Stimulated activated CD4-positive, alpha-beta T cell treated with anti-CD3 and anti-CD28 coated beads, Interleukin-1b, Interleukin-23, amount 100 ng/mL, for 48 hours (primary cell): ENCODE measurements around the gene SECISBP2L.

Experiments used
- DNase-seq: peaks from one replicate; pipeline ENCODE4 v3.0.0-alpha.2; 2020

SECISBP2L gene

DNA sequence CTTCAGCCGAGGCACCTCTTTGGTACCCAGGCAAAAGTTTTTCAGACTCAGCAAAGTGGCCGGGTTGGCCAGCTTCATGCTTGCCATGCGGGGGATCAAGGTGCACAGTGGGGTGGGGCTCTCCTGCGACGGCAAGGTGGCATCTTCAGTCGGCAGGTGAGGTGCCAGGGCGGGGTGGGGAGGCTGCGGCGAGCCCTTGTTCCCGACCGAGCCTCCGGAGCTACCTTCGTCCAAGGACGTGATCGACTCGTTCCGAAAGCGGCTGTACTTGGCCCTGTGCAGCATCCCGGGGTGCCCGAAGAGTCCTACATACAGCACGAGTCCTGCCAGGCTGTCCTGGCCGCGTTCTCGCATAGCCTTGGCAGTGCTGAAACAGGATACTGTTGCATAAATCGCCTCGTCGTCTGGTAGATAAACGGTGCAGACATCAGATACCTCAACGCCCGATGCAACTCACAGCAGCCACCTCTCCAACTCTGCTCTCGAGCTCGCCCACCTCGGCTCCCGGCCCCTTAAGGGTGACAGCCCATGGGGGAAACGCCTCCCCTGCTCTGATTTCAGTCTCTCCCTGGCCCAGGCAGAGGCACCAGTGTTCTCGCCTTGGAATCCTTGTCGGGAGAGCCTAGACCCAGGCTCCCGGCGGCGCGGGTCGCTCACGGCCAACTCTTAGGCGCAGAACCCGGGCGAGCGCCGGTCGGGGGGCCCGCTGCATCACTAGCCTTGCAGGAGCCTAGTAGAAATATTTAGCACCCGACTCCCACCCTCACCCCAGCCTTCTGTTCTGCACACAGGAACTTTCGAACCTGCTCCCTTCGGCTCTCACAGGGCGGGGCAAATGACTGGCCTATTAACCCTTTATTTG lies 83.4 kb downstream of the SECISBP2L start:
- no peak for DNase-seq

- DNase-seq = no peak
Observed at GRCh38 chr15:48955967-48956366, 90.3 kb downstream of the SECISBP2L start.

DNA sequence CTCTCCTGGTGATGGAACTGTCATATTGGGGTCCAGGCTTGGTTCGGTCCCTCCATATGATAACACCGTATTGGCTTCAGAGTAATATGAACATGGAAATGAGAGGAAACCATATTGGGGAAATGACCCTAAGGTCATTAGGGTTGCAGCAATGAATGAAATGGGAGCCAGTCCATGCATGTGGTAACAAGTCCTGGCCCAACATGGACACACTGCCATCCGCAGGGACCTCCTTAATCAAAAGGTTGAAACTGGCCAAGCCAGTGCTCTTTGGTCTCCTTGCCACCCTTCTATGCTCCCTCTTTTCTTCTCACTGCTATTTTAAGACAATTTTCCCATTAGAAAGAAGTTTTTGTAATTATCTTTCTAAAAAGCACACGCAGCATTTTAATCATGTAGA lies 90.9 kb downstream of the SECISBP2L start:
- no peak for DNase-seq

GRCh38 chr15:48954538-48954937 lies 91.7 kb downstream of the SECISBP2L start:
- no peak for DNase-seq

GRCh38 chr15:48946840-48947187 lies 99.4 kb downstream of the SECISBP2L start:
- DNase-seq = no peak

- no peak for DNase-seq
Observed at GRCh38 chr15:48946074-48946839, 100.0 kb downstream of the SECISBP2L start.

- DNase-seq = no peak
Observed at GRCh38 chr15:48945386-48945785, 100.9 kb downstream of the SECISBP2L start.

GRCh38 chr15:48941904-48942303 lies 104.3 kb downstream of the SECISBP2L start:
- DNase-seq = no peak

- no peak for DNase-seq
Observed at GRCh38 chr15:48940508-48940907, 105.7 kb downstream of the SECISBP2L start.

GRCh38 chr15:48939648-48940047 lies 106.6 kb downstream of the SECISBP2L start:
- no peak for DNase-seq
